GM20000 (cell line): ENCODE results near the gene GLCCI1.

Source experiments
- DNase-seq: peaks from one replicate; pipeline ENCODE4 v3.0.0; 2012; ENCODE audit warnings: low spot score
- CTCF ChIP-seq: IDR thresholded peaks from 2 replicates; pipeline ENCODE4 v1.5.1; 2012; ENCODE audit warnings: mild to moderate bottlenecking, control low read depth; ENCODE audit errors: extremely low read depth, missing control alignments

Gene GLCCI1

GRCh38 chr7:7944619-7945282 lies 23.8 kb upstream of the GLCCI1 start:
- no peak for TF ChIP-seq CTCF
- DNase-seq, result peak; percentile 75

- TF ChIP-seq CTCF, result no peak
- DNase-seq, result no peak
These were observed 22.1 kb upstream of the GLCCI1 start for GRCh38 chr7:7946486-7946885.

DNA sequence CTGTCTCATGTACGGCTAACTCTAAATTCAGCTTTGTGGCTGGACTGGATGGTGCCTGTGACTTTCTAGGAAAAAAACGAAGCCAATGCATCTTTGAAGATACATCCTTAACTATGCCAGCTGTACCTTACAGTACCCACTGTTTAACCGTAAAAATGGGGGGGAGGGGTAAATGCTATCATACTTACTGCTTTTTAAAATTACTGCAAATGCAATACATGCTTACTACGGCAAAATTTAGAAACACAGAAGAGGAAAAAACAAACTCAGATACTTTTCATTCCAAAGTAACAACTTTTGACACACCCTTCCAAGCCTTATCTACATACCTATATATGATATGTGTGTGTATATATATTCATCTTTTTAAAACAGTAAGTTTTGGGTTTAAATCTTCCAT lies 20.4 kb upstream of the GLCCI1 start:
- DNase-seq, result no peak

DNA sequence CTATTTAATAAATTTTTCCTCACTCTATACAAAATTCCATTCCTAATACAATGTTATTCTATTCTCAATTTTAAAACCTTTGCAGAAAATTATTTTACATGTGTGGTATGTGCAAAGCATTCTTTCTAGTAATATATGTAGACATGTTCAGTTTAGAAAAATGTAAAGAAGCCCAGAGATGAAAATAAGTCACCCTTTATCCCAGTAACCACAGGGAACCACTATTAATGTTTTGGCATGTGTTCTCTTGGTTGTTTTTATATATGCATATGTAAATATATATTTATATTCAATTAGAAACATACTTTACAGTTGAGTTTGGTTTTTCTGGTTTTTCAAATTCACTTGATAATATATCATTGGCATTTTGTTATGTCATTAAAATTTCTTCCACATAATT lies 14.8 kb upstream of the GLCCI1 start:
- no peak for TF ChIP-seq CTCF
- no peak for DNase-seq

More for the DNA sequence above, 20.4 kb upstream of the GLCCI1 start:
- TF ChIP-seq CTCF, result no peak

DNA sequence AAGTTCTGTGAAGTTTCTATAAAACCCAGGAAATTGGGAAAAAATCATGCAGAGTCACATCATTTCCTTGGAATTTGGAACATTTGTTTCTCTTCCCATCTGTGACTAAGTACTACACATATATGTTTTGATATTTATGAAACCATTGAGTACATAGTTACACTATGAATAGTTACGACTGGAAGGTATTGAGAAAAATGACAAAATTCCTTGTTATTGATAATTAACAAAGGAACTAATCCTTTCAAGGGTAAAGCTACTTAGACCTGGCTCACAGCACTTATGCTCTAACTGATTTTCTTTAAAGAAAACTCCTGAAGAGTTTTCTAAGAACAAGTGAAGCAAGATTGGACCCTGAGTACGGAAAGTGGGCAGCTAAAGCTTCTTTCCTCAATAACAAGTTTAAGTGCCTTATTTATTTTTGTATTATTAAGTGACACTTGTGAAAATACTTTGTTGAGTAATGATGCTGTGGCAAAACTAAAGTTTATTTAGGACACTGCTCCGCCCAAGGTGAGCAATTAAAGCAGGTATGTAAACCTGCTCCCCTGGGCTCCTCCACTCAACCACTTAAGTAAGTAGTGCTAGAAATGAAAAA lies 12.0 kb upstream of the GLCCI1 start:
- no peak for TF ChIP-seq CTCF
- no peak for DNase-seq

DNA sequence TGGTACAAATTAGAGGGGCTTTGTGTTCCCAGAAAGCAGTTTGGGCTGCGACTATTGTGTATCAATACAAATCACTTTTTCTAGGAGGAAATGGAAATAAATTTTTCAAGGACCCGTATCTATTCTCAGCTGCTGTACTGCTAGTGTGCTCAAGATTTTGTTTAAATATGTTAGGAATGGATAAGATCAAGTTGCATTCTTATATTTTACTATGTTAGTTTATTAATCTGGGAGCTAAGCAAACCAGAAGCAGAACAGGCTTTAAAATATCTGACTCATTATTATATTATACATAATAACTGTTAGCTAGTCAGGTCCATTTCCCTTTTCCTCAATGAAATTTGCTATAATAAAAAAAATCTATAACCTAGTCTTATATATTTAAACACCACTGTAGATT lies 11.1 kb upstream of the GLCCI1 start:
- no peak for TF ChIP-seq CTCF
- DNase-seq, result no peak

DNA sequence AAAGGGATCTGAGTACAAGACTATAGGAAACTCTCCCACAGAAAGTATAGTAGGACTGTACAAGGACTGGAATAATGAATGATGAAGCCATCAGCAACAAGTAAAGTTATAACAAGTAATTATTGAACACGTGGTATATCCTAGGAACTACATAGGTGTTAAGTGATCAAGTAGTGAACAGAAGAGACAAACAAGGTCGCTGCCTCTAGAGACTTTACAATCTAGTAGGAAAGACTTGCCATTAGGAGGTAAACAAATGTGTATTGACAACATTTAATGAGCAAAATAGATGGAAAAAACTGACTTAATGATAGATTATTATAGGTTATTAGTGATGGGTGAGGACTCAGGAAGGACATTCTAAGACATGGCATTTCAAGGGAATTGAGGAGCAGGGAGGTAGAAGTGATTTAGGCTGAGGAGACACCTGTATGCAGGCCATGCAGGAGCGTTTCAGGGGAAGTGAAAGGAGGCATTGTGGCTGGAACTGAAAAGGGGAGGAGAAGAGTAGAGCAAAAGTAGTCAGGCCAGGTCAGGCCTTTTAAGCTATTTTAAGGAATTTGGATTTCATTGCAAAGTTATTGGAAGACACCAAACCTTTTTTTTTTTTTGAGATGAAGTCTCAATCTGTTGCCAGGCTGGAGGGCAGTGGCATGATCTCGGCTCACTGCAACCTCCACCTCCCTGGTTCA lies 8.5 kb upstream of the GLCCI1 start:
- peak; percentile 44 for DNase-seq
- no peak for TF ChIP-seq CTCF
